ENCODE results near the gene UBE3B. TPM values are rescaled to one million over a fixed set of nuclear protein-coding genes. Genes with fewer than 3 reads are reported as not detected.

Gene UBE3B
- total RNA-seq, 4 donors from 2014 or later: 53.2 to 94.1 (median 61.6) TPM

- Histone ChIP-seq H3K36me3 (peaks cover 99% of the 10 kb centered on the region), H3K4me1 (no peaks in the 10 kb centered on the region), H3K27ac (no peak overlapping the region), H3K27me3 (no peaks in the 10 kb centered on the region), H3K9me3 (no peaks in the 10 kb centered on the region), H3K4me3 (no peak overlapping the region)
- no peak for TF ChIP-seq POLR2A (IDR thresholded peaks at IDR 0.05)
- TF ChIP-seq CTCF (IDR thresholded peaks at IDR 0.05): no peak
- TF ChIP-seq EP300 (IDR thresholded peaks at IDR 0.05): no peak
- TF ChIP-seq POLR2AphosphoS5 (IDR thresholded peaks at IDR 0.05): no peak
- DNase-seq (ENCODE audit: low spot score in 2 of 2): no peak
- WGBS: 85% methylated on average over 7 of the region's 7 CpGs
These were observed 10.7 kb downstream of the UBE3B start for GRCh38 chr12:109488051-109488665.

- Histone ChIP-seq H3K27me3 (no peaks in the 10 kb centered on the region), H3K4me1 (no peaks in the 10 kb centered on the region), H3K4me3 (no peak overlapping the region), H3K27ac (no peak overlapping the region), H3K9me3 (no peaks in the 10 kb centered on the region), H3K36me3 (peaks cover 97% of the 10 kb centered on the region)
- WGBS: 90% methylated on average over 14 of the region's 14 CpGs
- DNase-seq (ENCODE audit: low spot score in 2 of 2): no peak
- TF ChIP-seq CTCF (IDR thresholded peaks at IDR 0.05) (no peak), POLR2AphosphoS5 (IDR thresholded peaks at IDR 0.05) (no peak)
These were observed 11.9 kb downstream of the UBE3B start for GRCh38 chr12:109489016-109489954.

GRCh38 chr12:109489955-109490565, 12.6 kb downstream of the UBE3B start:
- WGBS: 87% methylated on average over 1 of the region's 1 CpG
- no peak for DNase-seq (ENCODE audit: low spot score in 2 of 2)
- H3K27me3 ChIP-seq: no peaks in the 10 kb centered on the region
- no peak overlapping the region for H3K4me3 ChIP-seq
- H3K4me1 ChIP-seq: no peaks in the 10 kb centered on the region
- TF ChIP-seq CTCF (IDR thresholded peaks at IDR 0.05): no peak
- TF ChIP-seq POLR2AphosphoS5 (IDR thresholded peaks at IDR 0.05): no peak
- TF ChIP-seq EP300 (IDR thresholded peaks at IDR 0.05): no peak
- no peak for TF ChIP-seq POLR2A (IDR thresholded peaks at IDR 0.05)
- no peak overlapping the region for H3K27ac ChIP-seq
- peaks cover 96% of the 10 kb centered on the region for H3K36me3 ChIP-seq
- no peaks in the 10 kb centered on the region for H3K9me3 ChIP-seq

GRCh38 chr12:109491671-109492070, 14.2 kb downstream of the UBE3B start:
- WGBS: 98% methylated on average over 4 of the region's 4 CpGs

More at GRCh38 chr12:109491671-109492070, 14.2 kb downstream of the UBE3B start:
- TF ChIP-seq EP300 (IDR thresholded peaks at IDR 0.05) (no peak), CTCF (IDR thresholded peaks at IDR 0.05) (no peak), POLR2AphosphoS5 (IDR thresholded peaks at IDR 0.05) (no peak), POLR2A (IDR thresholded peaks at IDR 0.05) (no peak)
- H3K36me3 ChIP-seq: peaks cover 94% of the 10 kb centered on the region
- H3K9me3 ChIP-seq: no peaks in the 10 kb centered on the region
- H3K4me3 ChIP-seq: no peak overlapping the region
- no peak overlapping the region for H3K27ac ChIP-seq
- DNase-seq (ENCODE audit: low spot score in 2 of 2): no peak
- H3K27me3 ChIP-seq: no peaks in the 10 kb centered on the region
- H3K4me1 ChIP-seq: no peaks in the 10 kb centered on the region
